BLaER1 (cell line): ENCODE results near the gene TMEM232.
A peak's percentile ranks its signal among the peaks of the same experiment; 100 is the strongest.
"Not testable (repeated sequence)": the region's sequence is repeated elsewhere in the genome, so short reads cannot be mapped to it uniquely, and the experiment has no call there.

ENCODE experiments used
- H3K27ac ChIP-seq: shearing (Covaris generic); formaldehyde crosslinking; 2 replicates; pipeline ENCODE4 v1.8.1; 2022
- H3K27me3 ChIP-seq: shearing (Covaris generic); formaldehyde crosslinking; 2 replicates; pipeline ENCODE4 v1.8.1; 2022
- H3K36me3 ChIP-seq: shearing (Covaris generic); formaldehyde crosslinking; 2 replicates; pipeline ENCODE4 v1.8.1; 2022
- H3K4me1 ChIP-seq: shearing (Covaris generic); formaldehyde crosslinking; 2 replicates; pipeline ENCODE4 v1.8.1; 2022
- H3K4me2 ChIP-seq: shearing (Covaris generic); formaldehyde crosslinking; 2 replicates; pipeline ENCODE4 v1.8.1; 2022
- H3K4me3 ChIP-seq: shearing (Covaris generic); formaldehyde crosslinking; 2 replicates; pipeline ENCODE4 v1.8.1; 2022
- H3K9ac ChIP-seq: shearing (Covaris generic); formaldehyde crosslinking; 2 replicates; pipeline ENCODE4 v1.8.1; 2022
- H3K9me3 ChIP-seq: shearing (Covaris generic); formaldehyde crosslinking; 2 replicates; pipeline ENCODE4 v1.8.1; 2022
- H4K20me1 ChIP-seq: shearing (Covaris generic); formaldehyde crosslinking; 2 replicates; pipeline ENCODE4 v1.8.1; 2022
- Cebpa-rat ChIP-seq: shearing (Covaris generic); IDR thresholded peaks from 2 replicates; pipeline ENCODE4 v1.8.1; 2022

TMEM232 gene

DNA sequence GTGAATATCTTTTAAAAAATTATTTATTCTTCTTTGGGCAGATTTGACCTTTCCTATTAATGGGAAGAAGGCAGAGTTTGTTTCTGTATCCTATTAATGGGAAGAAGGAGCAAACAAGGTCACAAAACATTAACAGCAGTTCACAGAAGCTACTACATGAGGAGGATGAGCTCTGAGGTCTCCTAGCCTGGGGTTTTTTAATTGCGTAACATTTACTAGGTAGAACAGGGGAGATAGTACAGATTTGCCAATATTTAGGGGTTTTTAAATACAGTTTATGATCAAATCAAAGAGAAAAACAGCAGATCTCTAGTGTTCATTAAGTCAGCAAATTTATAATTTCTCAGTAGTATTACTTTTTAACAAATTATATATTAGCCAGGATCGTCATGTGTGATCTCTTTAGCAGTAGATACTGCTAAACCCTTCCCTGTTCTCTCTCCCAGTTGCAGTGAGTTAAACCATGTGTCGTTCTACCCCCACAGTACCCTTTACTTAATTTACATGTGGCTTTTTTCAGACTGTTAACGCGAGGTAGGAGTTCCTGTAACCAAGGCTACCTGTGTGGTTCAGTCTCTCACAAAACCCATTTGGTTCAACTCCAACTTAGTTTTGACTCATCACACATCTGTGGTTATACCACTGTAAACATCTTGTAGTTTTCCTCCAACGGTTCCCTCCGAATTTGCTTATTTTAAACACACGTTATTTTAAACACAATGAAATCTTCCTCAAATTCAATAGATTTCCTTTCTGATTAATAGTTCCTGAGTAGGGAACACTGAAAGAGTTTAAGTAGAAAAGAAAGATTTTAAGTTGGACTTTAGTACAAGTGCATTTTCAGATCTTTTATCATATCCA lies 25.7 kb upstream of the TMEM232 start:
- H3K27ac ChIP-seq = no peak overlapping the region
- peaks cover 64% of the 10 kb centered on the region for H3K36me3 ChIP-seq
- no peak overlapping the region for H3K4me2 ChIP-seq

DNA sequence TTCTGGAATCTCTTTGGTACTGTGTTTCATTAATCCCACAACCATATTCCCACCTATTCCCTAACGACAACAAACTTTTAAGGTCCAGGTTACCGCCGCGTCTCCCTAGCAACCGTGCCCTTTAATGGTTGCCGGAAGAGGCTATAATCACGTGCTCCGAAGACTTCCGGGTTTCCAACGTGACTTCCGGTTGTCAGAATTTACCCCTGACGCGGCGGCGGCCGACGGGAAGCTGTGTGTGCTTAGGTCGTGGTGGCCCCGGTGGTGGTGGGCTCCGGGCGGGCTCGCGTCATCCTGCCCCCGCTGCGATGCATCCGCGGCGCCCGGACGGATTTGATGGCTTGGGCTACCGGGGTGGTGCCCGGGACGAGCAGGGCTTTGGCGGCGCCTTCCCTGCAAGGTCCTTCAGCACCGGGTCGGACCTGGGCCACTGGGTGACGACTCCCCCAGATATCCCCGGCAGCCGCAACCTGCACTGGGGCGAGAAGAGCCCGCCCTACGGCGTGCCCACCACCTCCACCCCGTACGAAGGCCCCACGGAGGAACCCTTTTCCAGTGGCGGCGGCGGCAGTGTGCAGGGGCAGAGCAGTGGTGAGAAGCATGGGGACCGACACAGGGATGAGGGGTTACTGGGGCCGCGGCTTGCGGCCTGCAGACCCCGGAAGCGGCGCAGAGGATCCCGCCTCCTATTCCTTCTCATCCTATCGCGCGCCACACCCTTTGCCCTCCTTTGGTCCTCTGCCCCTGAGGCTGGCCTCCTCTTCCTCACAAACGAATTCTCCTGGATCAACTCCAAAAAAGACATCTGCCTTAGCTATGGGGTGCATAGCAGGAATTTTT lies 12.6 kb upstream of the TMEM232 start, which contains the start of gene SLC25A46:
SLC25A46 (plus strand) TSS at position 196 of the 840 bp plus-strand sequence; CDS start at position 309, 113 bp downstream.
- H3K4me1 ChIP-seq = peaks cover 27% of the 10 kb centered on the region
- H3K27me3 ChIP-seq = no peaks in the 10 kb centered on the region
- no peak for TF ChIP-seq Cebpa-rat
- H3K36me3 ChIP-seq = no peaks in the 10 kb centered on the region
- peak within 1 kb of the TSS; percentile 88 for H3K9ac ChIP-seq
- H3K27ac ChIP-seq = peak within 1 kb of the TSS; percentile 88
- no peaks in the 10 kb centered on the region; the same call in 1 of the 2 replicates for H4K20me1 ChIP-seq
- no peaks in the 10 kb centered on the region for H3K9me3 ChIP-seq
- peak within 1 kb of the TSS; percentile 75 for H3K4me2 ChIP-seq
- H3K4me3 ChIP-seq = peak within 1 kb of the TSS; percentile 92

More for the DNA sequence above, 25.7 kb upstream of the TMEM232 start:
- Histone ChIP-seq H3K27me3 (no peaks in the 10 kb centered on the region), H3K9ac (no peak overlapping the region), H3K9me3 (no peaks in the 10 kb centered on the region), H3K4me3 (no peak overlapping the region), H4K20me1 (no peaks in the 10 kb centered on the region), H3K4me1 (no peaks in the 10 kb centered on the region)
- no peak; the same call in 1 of the 2 replicates for TF ChIP-seq Cebpa-rat

GRCh38 chr5:110738503-110738811 lies 12.0 kb upstream of the TMEM232 start:
- Histone ChIP-seq H3K27ac (no peak overlapping the region; the same call in 1 of the 2 replicates), H3K9me3 (no peaks in the 10 kb centered on the region), H3K9ac (peak overlapping the region; percentile 88), H3K4me2 (peak overlapping the region; percentile 75), H3K4me3 (peak overlapping the region; percentile 92), H4K20me1 (no peaks in the 10 kb centered on the region; the same call in 1 of the 2 replicates), H3K4me1 (peaks cover 27% of the 10 kb centered on the region), H3K27me3 (no peaks in the 10 kb centered on the region), H3K36me3 (no peaks in the 10 kb centered on the region)
- no peak for TF ChIP-seq Cebpa-rat

DNA sequence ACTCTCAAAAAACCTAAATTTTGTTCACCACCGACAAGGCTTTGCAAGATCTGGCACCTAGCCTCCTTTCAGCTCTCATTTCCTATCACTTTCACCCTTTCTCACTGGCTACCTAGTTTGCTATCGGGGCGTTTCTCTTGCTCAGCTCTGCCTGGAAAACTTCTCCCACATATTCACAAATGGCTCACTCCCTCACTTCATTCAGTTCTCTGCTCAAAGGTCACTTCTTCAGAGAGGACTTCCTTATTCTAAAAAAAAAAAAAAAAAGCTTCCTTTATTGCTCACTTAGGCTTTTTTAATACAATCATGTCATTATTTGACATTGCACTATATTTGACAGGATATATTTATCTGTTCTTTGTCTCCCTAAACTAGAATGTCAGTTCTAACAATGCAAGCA lies 10.3 kb upstream of the TMEM232 start:
- H4K20me1 ChIP-seq = no peaks in the 10 kb centered on the region; the same call in 1 of the 2 replicates
- TF ChIP-seq Cebpa-rat = no peak
- H3K4me1 ChIP-seq = peaks cover 27% of the 10 kb centered on the region
- H3K4me2 ChIP-seq = no peak overlapping the region
- H3K27ac ChIP-seq = no peak overlapping the region
- no peaks in the 10 kb centered on the region for H3K27me3 ChIP-seq
- H3K9me3 ChIP-seq = peaks cover 1% of the 10 kb centered on the region; the same call in 1 of the 2 replicates
- H3K4me3 ChIP-seq = no peak overlapping the region
- no peak overlapping the region for H3K9ac ChIP-seq
- H3K36me3 ChIP-seq = no peaks in the 10 kb centered on the region

GRCh38 chr5:110735556-110735955 lies 9.1 kb upstream of the TMEM232 start:
- H3K4me3 ChIP-seq = no peak overlapping the region
- TF ChIP-seq Cebpa-rat = no peak
- H4K20me1 ChIP-seq = no peaks in the 10 kb centered on the region
- peaks cover 15% of the 10 kb centered on the region for H3K4me1 ChIP-seq
- H3K9me3 ChIP-seq = peaks cover 10% of the 10 kb centered on the region; the same call in 1 of the 2 replicates
- H3K4me2 ChIP-seq = no peak overlapping the region
- H3K36me3 ChIP-seq = no peaks in the 10 kb centered on the region
- H3K27ac ChIP-seq = no peak overlapping the region
- H3K9ac ChIP-seq = no peak overlapping the region
- H3K27me3 ChIP-seq = no peaks in the 10 kb centered on the region

DNA sequence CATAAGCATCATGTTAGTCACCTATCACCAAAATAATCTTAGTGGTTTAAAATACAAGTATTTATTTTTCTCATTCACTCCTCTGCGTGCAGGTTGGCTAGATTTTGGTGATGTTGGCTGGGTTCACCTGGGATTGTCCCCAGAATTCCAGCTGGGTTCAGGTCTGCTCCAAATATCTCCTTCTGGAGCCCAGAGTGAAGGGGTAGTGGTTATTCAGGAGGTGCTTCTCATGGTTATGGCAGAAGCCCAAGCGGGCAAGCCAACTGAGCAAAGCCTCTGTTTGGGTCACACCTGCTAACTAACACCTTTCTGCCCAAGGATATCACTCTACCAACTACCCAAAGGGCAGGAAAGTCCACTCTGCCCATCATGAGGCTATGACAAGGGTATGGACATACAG lies 7.6 kb upstream of the TMEM232 start:
- no peak overlapping the region for H3K27ac ChIP-seq
- no peaks in the 10 kb centered on the region for H3K27me3 ChIP-seq
- no peak overlapping the region for H3K4me2 ChIP-seq
- H3K9ac ChIP-seq = no peak overlapping the region
- no peaks in the 10 kb centered on the region for H4K20me1 ChIP-seq
- H3K4me1 ChIP-seq = peaks cover 5% of the 10 kb centered on the region; the same call in 1 of the 2 replicates
- H3K4me3 ChIP-seq = no peak overlapping the region
- no peaks in the 10 kb centered on the region for H3K36me3 ChIP-seq
- peaks cover 10% of the 10 kb centered on the region; the same call in 1 of the 2 replicates for H3K9me3 ChIP-seq
- no peak for TF ChIP-seq Cebpa-rat

DNA sequence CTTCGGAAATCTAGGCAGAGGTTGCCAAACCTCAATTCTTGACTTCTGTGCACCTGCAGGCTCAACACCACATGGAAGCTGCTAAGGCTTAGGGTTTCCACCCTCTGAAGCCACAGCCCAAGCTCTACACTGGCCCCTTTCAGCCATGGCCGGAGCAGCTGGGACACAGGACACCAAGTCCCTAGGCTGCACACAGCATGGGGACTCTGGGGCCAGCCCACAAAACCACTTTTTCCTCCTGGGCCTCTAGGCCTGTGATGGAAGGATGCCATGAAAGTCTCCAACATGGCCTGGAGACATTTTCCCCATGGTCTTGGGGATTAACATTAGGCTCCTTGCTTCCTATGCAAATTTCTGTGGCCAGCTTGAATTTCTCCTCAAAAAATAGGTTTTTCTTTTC lies 5.0 kb upstream of the TMEM232 start:
- not testable (repeated sequence) for H3K9me3 ChIP-seq, H4K20me1 ChIP-seq

GRCh38 chr5:110727025-110727314 lies 499 bp upstream of the TMEM232 start:
- H3K27ac ChIP-seq = no peak overlapping the region
- H4K20me1 ChIP-seq = no peaks in the 10 kb centered on the region
- H3K9me3 ChIP-seq = peaks cover 10% of the 10 kb centered on the region; the same call in 1 of the 2 replicates
- no peaks in the 10 kb centered on the region for H3K27me3 ChIP-seq
- H3K36me3 ChIP-seq = no peaks in the 10 kb centered on the region
- H3K4me2 ChIP-seq = no peak overlapping the region
- TF ChIP-seq Cebpa-rat = no peak
- H3K9ac ChIP-seq = no peak overlapping the region
- no peaks in the 10 kb centered on the region for H3K4me1 ChIP-seq
- no peak overlapping the region for H3K4me3 ChIP-seq

More for the DNA sequence above, 5.0 kb upstream of the TMEM232 start:
- H3K4me3 ChIP-seq, H3K9ac ChIP-seq, H3K27ac ChIP-seq, H3K4me2 ChIP-seq, H3K4me1 ChIP-seq, H3K36me3 ChIP-seq, H3K27me3 ChIP-seq: not testable (repeated sequence)

DNA sequence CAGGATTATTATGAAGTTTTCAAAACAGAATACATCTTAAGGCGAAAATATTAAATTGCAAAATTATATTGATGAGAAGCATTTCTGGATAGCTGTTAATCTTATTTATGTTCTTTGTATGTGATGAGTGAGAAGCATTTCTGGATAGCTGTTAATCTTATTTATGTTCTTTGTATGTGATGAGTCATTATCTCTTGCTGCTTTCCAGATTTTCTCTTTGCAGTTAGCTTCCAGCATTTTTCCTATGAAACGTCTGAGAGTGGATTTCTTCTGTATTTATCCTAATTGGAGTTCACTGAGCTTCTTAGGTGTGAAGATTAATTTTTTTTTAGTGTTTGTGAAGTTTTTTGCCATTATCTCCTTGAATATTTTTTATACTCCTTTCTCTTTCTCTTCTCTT lies 8.2 kb downstream of the TMEM232 start:
- no peak overlapping the region for H3K9ac ChIP-seq
- TF ChIP-seq Cebpa-rat = no peak
- H3K36me3 ChIP-seq = no peaks in the 10 kb centered on the region
- H3K4me3 ChIP-seq = no peak overlapping the region
- no peak overlapping the region for H3K27ac ChIP-seq
- no peaks in the 10 kb centered on the region for H3K4me1 ChIP-seq
- H4K20me1 ChIP-seq = no peaks in the 10 kb centered on the region
- no peak overlapping the region for H3K4me2 ChIP-seq
- no peaks in the 10 kb centered on the region for H3K27me3 ChIP-seq
- H3K9me3 ChIP-seq = no peaks in the 10 kb centered on the region
